Activated naive CD8-positive, alpha-beta T cell treated with anti-CD3 and anti-CD28 coated beads, Interleukin-2, amount 50 U/mL, for 16 hours (primary cell): ENCODE results near the gene PSAPL1.

Source experiments
- DNase-seq: peaks from one replicate; pipeline ENCODE4 v3.0.0-alpha.2; 2020; ENCODE audit warnings: low read depth, low spot score

PSAPL1 gene

GRCh38 chr4:7381890-7382633, 52.7 kb downstream of the PSAPL1 start:
- no peak for DNase-seq

DNA sequence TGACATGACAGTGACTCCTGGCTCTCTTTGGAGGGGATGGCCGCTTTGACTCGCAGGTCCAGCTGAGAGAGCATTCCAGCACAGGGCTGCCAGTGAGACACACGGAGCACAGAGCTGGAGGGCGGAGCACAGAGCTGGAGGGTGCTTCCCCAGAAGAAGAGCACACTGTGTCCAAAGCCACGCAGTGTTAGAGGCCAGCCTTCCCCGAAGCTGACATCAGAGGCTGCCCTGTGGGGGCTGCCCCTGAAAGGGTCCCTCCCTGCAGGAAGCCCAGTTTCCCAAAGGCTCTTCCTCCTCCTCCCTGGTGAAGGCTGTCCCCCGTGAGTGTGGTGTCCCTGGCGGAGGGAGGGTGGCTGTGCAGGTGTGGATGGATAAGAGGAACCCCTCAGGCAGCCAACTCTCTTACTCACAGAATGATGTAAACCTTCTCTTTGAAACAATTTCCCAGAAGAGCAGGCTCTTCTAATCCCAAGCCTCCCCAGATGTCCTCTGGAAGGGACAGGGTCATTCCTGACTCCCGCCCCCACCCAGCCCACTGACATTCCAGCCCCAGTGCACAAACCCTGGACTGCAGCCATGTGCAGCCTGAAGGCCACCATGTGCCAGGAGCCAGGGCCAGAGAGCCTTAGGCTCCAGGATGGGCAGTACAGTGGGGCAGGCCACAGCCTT, 53.4 kb downstream of the PSAPL1 start:
- no peak for DNase-seq
